OCI-LY7 (cell line): ENCODE measurements around the gene MRPS12.

Experiments
- EZH2phosphoT487 ChIP-seq: fragments of 200-600 bp; sonication (generic); IDR thresholded peaks from 2 replicates; pipeline ENCODE4 v1.6.1; 2018; ENCODE audit warnings: low read depth, borderline replicate concordance, mild to moderate bottlenecking, mixed run types, antibody characterized with exemption, low read length, moderate library complexity, mixed read lengths
- TF ChIP-seq, protein P1 (sequence below): fragments of 200-600 bp; sonication (generic); conservative IDR thresholded peaks from 2 replicates; pipeline ENCODE4 v1.5.1; 2014; ENCODE audit warnings: mild to moderate bottlenecking, antibody characterized with exemption, low read length, moderate library complexity, mixed read lengths

DNA sequence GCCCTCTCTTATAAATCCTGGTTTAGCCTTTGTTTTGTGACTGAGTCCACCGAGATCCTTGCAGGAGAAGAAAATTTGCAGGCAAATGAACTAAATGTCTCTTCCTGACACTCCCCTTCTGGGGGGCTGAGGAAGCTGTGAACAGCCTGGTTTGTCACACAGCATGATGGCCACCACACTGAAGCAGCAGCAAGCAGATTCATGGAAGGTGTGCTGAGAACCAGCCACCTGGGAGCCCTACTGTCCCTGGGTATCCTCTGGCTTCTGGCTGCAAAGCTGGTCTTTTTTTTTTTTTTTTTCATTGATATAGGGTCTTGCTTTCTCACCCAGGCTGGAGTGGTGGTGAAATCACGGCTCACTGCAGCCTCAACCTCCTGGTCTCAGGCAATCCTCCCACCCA lies 11.2 kb downstream of the MRPS12 start:
- TF ChIP-seq, protein P1, sequence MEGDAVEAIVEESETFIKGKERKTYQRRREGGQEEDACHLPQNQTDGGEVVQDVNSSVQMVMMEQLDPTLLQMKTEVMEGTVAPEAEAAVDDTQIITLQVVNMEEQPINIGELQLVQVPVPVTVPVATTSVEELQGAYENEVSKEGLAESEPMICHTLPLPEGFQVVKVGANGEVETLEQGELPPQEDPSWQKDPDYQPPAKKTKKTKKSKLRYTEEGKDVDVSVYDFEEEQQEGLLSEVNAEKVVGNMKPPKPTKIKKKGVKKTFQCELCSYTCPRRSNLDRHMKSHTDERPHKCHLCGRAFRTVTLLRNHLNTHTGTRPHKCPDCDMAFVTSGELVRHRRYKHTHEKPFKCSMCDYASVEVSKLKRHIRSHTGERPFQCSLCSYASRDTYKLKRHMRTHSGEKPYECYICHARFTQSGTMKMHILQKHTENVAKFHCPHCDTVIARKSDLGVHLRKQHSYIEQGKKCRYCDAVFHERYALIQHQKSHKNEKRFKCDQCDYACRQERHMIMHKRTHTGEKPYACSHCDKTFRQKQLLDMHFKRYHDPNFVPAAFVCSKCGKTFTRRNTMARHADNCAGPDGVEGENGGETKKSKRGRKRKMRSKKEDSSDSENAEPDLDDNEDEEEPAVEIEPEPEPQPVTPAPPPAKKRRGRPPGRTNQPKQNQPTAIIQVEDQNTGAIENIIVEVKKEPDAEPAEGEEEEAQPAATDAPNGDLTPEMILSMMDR, result no peak
- TF ChIP-seq EZH2phosphoT487, result no peak
